ENCODE data around the gene MFSD2B.

DNA sequence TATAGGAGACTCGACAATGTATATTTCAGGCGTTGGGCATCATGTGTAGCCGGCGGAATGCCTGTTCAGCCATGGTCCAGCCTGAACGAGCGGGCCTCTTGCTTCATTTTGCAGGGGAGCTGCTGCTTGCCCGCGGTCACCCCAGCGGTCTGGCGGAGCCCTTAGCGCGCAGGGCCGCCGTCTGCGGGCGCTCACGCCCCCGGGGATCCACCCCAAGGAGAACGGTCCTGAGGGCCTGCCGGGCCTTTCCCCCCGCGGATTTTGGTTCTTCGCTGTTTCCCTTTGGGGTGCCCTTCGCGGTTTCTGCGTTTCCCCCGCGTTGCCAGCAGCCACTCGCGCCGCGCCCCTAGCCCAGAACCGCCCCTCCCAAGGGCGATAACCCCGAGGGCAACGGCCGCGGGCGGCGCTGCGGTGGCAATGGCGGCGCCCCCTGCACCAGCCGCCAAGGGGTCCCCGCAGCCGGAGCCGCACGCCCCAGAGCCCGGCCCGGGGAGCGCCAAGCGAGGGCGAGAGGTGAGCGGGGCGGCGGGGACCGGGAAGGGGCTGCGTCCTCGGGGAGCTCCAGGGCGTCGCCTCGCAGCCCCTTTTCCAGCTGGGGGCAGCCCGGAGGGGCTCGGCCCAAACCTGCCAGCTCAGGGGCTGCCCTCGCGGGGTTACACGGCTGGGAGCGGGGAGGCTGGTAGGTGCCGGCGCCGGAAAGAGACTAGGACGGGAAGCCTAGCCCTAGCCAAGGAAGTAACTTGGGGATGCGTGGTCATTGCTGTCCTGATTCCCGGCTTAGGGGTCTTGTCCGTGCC lies at the start of gene MFSD2B:
- TF ChIP-seq, protein P1, sequence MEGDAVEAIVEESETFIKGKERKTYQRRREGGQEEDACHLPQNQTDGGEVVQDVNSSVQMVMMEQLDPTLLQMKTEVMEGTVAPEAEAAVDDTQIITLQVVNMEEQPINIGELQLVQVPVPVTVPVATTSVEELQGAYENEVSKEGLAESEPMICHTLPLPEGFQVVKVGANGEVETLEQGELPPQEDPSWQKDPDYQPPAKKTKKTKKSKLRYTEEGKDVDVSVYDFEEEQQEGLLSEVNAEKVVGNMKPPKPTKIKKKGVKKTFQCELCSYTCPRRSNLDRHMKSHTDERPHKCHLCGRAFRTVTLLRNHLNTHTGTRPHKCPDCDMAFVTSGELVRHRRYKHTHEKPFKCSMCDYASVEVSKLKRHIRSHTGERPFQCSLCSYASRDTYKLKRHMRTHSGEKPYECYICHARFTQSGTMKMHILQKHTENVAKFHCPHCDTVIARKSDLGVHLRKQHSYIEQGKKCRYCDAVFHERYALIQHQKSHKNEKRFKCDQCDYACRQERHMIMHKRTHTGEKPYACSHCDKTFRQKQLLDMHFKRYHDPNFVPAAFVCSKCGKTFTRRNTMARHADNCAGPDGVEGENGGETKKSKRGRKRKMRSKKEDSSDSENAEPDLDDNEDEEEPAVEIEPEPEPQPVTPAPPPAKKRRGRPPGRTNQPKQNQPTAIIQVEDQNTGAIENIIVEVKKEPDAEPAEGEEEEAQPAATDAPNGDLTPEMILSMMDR (IDR thresholded peaks at IDR 0.05) = no peak
- TF ChIP-seq POLR2A (IDR thresholded peaks at IDR 0.05) (no peak), POLR2AphosphoS5 (IDR thresholded peaks at IDR 0.05) (no peak), EP300 (IDR thresholded peaks at IDR 0.05) (no peak)
